Coronary artery (tissue), 2 donors: ENCODE measurements around the gene ZNF335.
A peak's percentile ranks its signal among the peaks of the same experiment; 100 is the strongest.

Source experiments
- DNase-seq: peaks from one replicate; pipeline ENCODE4 v3.0.0-alpha.2; 2017; ENCODE audit warnings: low spot score
- H3K27ac ChIP-seq, 2 donors: fragments of 200-600 bp; sonication (generic); one replicate each; pipeline ENCODE4 v1.5.1; 2016 to 2019
- H3K4me3 ChIP-seq: fragments of 200-600 bp; sonication (generic); 2 replicates; pipeline ENCODE4 v1.5.1; 2016; ENCODE audit warnings: mild to moderate bottlenecking, moderate library complexity
- CTCF ChIP-seq: fragments of 200-600 bp; sonication (generic); IDR thresholded peaks from one replicate; pipeline ENCODE4 v1.5.1; 2019; ENCODE audit warnings: antibody characterized with exemption

ZNF335 gene

GRCh38 chr20:46013829-46014516, 42.0 kb upstream of the ZNF335 start:
- Histone ChIP-seq H3K4me3 (peak overlapping the region; percentile 39), H3K27ac (no peak overlapping the region)
- DNase-seq: no peak
- TF ChIP-seq CTCF: peak; percentile 47

- Histone ChIP-seq H3K27ac (no peak overlapping the region), H3K4me3 (peak overlapping the region; percentile 39)
- no peak for TF ChIP-seq CTCF
- DNase-seq: no peak
Measured at GRCh38 chr20:46013322-46013828, 41.4 kb upstream of the ZNF335 start.

- no peak for DNase-seq
Measured at GRCh38 chr20:46012921-46013320, 40.9 kb upstream of the ZNF335 start.

GRCh38 chr20:46011631-46012482, 39.9 kb upstream of the ZNF335 start:
- no peak overlapping the region for H3K4me3 ChIP-seq
- no peak for DNase-seq
- no peak for TF ChIP-seq CTCF

More at GRCh38 chr20:46012921-46013320, 40.9 kb upstream of the ZNF335 start:
- Histone ChIP-seq H3K4me3 (no peak overlapping the region), H3K27ac (no peak overlapping the region)
- TF ChIP-seq CTCF: no peak

GRCh38 chr20:46010491-46011391, 38.7 kb upstream of the ZNF335 start:
- no peak for TF ChIP-seq CTCF
- H3K27ac ChIP-seq: no peak overlapping the region
- H3K4me3 ChIP-seq: peak overlapping the region; percentile 58
- no peak for DNase-seq

More at GRCh38 chr20:46011631-46012482, 39.9 kb upstream of the ZNF335 start:
- H3K27ac ChIP-seq: no peak overlapping the region

- H3K4me3 ChIP-seq: no peak overlapping the region
- H3K27ac ChIP-seq: no peak overlapping the region
- TF ChIP-seq CTCF: no peak
- DNase-seq: no peak
Measured at GRCh38 chr20:46009816-46010215, 37.8 kb upstream of the ZNF335 start.
